ENCODE results near the gene GPR83. TPM values are rescaled to one million over a fixed set of nuclear protein-coding genes. Genes with fewer than 3 reads are reported as not detected.
"Not testable (repeated sequence)": the region's sequence is repeated elsewhere in the genome, so short reads cannot be mapped to it uniquely, and the experiment has no call there.

The GPR83 gene
- polyA plus RNA-seq, 3 donors = 0.07 to 0.12 TPM; not detected in 1

DNA sequence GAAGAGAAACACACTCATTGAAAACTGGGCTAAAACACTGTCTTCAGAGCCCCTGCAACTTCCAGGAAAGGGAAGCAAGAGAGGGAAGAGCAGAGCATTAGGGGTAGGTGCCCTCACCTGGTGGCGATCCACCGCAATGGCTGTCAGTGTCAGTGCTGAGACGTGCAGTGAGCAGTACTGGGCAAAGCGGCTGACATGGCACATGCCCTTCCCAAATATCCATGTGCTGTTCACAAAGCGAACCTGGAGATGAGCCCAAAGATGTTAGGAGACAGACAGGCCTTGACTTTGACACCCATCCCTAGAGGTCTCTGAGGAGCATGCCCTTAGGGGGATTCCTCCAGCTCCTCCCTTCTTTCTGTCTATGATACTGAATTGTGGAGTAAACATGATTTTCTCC, 4.9 kb downstream of the GPR83 start:
- H3K27ac Mint-ChIP-seq = no peak overlapping the region
- no peak overlapping the region for H3K4me3 Mint-ChIP-seq
- intact Hi-C loops (cut with micrococcal nuclease) = no loop called here
- Histone ChIP-seq H3K27ac (ENCODE audit: low read depth in 1 of 2, low read length in 2 of 2) (no peak overlapping the region), H3K36me3 (replicated peaks in 1 of 2; ENCODE audit: control insufficient read depth in 1 of 2, insufficient read depth in 2 of 2, low read length in 2 of 2) (no peaks in the 10 kb centered on the region), H3K4me3 (replicated peaks in 1 of 3; ENCODE audit: low read depth in 2 of 3, low read length in 3 of 3) (no peak overlapping the region), H4K20me1 (ENCODE audit: insufficient read depth, low read length) (no peaks in the 10 kb centered on the region), H3K79me2 (ENCODE audit: insufficient read depth, low read length) (no peaks in the 10 kb centered on the region), H3K4me1 (ENCODE audit: control insufficient read depth in 1 of 2, insufficient read depth in 2 of 2, low read length in 2 of 2) (no peaks in the 10 kb centered on the region), H3K9me3 (replicated peaks in 1 of 2; ENCODE audit: control insufficient read depth in 1 of 2, insufficient read depth in 1 of 2, low read length in 2 of 2) (peaks cover 0 to 22% of the 10 kb centered on the region in 2 donors), H3K4me2 (replicated peaks; ENCODE audit: extremely low read depth, low read length, poor library complexity, severe bottlenecking) (no peak overlapping the region), H3K9ac (ENCODE audit: insufficient read depth, low read length, poor library complexity, severe bottlenecking) (no peak overlapping the region), H2AFZ (ENCODE audit: insufficient read depth, low read depth, low read length, poor library complexity, severe bottlenecking) (no peak overlapping the region), H3K27me3 (ENCODE audit: control insufficient read depth in 2 of 2, insufficient read depth in 2 of 2, low read length in 2 of 2) (peaks cover 26 to 33% of the 10 kb centered on the region in 2 donors)
- peaks cover 30 to 38% (median 38%) of the 10 kb centered on the region in 3 donors for H3K27me3 Mint-ChIP-seq (ENCODE audit: low read depth in 3 of 3)
- WGBS (ENCODE audit: insufficient coverage) = 90% methylated on average over 5 of the region's 5 CpGs
- no peak for DNase-seq
- H3K4me1 Mint-ChIP-seq = peaks cover 3% of the 10 kb centered on the region
- peaks cover 4% of the 10 kb centered on the region in 2 donors for H3K36me3 Mint-ChIP-seq
- peaks cover 0 to 12% (median 7%) of the 10 kb centered on the region in 7 donors for H3K9me3 Mint-ChIP-seq
- no peak for TF ChIP-seq CTCF (IDR thresholded peaks at IDR 0.05)

DNA sequence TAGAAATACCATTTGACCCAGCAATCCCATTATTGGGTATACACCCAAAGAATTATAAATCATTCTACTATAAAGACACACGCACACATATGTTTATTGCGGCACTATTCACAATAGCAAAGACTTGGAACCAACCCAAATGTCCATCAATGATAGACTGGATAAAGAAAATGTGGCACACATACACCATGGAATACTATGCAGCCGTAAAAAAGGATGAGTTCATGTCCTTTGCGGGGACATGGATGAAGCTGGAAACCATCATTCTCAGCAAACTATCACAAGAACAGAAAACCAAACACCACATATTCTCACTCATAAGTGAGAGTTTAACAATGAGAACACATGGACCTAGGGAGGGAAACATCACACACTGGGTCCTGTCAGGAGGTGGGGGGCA, 9.3 kb downstream of the GPR83 start:
- H3K27ac ChIP-seq (ENCODE audit: low read depth in 1 of 2, low read length in 2 of 2); H3K27me3 Mint-ChIP-seq (ENCODE audit: low read depth in 3 of 3); H4K20me1 ChIP-seq (ENCODE audit: insufficient read depth, low read length); intact Hi-C loops (cut with micrococcal nuclease); H2AFZ ChIP-seq (ENCODE audit: insufficient read depth, low read depth, low read length, poor library complexity, severe bottlenecking); H3K36me3 Mint-ChIP-seq; H3K4me3 ChIP-seq (replicated peaks in 1 of 3; ENCODE audit: low read depth in 2 of 3, low read length in 3 of 3); H3K4me1 ChIP-seq (ENCODE audit: control insufficient read depth in 1 of 2, insufficient read depth in 2 of 2, low read length in 2 of 2); H3K9ac ChIP-seq (ENCODE audit: insufficient read depth, low read length, poor library complexity, severe bottlenecking); H3K79me2 ChIP-seq (ENCODE audit: insufficient read depth, low read length); H3K27me3 ChIP-seq (ENCODE audit: control insufficient read depth in 2 of 2, insufficient read depth in 2 of 2, low read length in 2 of 2); H3K9me3 ChIP-seq (replicated peaks in 1 of 2; ENCODE audit: control insufficient read depth in 1 of 2, insufficient read depth in 1 of 2, low read length in 2 of 2); H3K4me3 Mint-ChIP-seq; H3K4me1 Mint-ChIP-seq; H3K4me2 ChIP-seq (replicated peaks; ENCODE audit: extremely low read depth, low read length, poor library complexity, severe bottlenecking); H3K27ac Mint-ChIP-seq; H3K36me3 ChIP-seq (replicated peaks in 1 of 2; ENCODE audit: control insufficient read depth in 1 of 2, insufficient read depth in 2 of 2, low read length in 2 of 2); DNase-seq: not testable (repeated sequence)
- H3K9me3 Mint-ChIP-seq = peaks cover 0 to 12% (median 6%) of the 10 kb centered on the region in 7 donors
- WGBS (ENCODE audit: insufficient coverage) = no CpG with 5 or more reads among the region's 4 CpGs
